Activated CD8-positive, alpha-beta memory T cell treated with anti-CD3 and anti-CD28 coated beads, Interleukin-2, amount 50 U/mL, for 1 hour (primary cell): ENCODE measurements around the gene IRF4.

Source experiments
- DNase-seq: peaks from one replicate; pipeline ENCODE4 v3.0.0-alpha.2; 2020; ENCODE audit errors: extremely low read depth

IRF4 gene

GRCh38 chr6:391559-392440 is at the start of gene IRF4:
IRF4 (plus strand) TSS chr6:391752; CDS start chr6:393153, 1,401 bp downstream.
- no peak for DNase-seq

- no peak for DNase-seq
These were observed 49.4 kb upstream of the IRF4 start for GRCh38 chr6:341914-342831.

- DNase-seq, result no peak
These were observed 48.7 kb upstream of the IRF4 start for GRCh38 chr6:342832-343179.

- DNase-seq, result no peak
These were observed 48.2 kb upstream of the IRF4 start for GRCh38 chr6:343226-343935.

GRCh38 chr6:343960-344815 is 47.4 kb upstream of the IRF4 start:
- DNase-seq, result no peak

- DNase-seq, result no peak
These were observed 46.7 kb upstream of the IRF4 start for GRCh38 chr6:344816-345340.

- no peak for DNase-seq
These were observed 45.7 kb upstream of the IRF4 start for GRCh38 chr6:345747-346385.

- no peak for DNase-seq
These were observed 45.0 kb upstream of the IRF4 start for GRCh38 chr6:346386-347030.

- no peak for DNase-seq
These were observed 44.3 kb upstream of the IRF4 start for GRCh38 chr6:347232-347631.

GRCh38 chr6:347951-348859 is 43.3 kb upstream of the IRF4 start:
- no peak for DNase-seq

- DNase-seq, result no peak
These were observed 42.6 kb upstream of the IRF4 start for GRCh38 chr6:348860-349396.

- no peak for DNase-seq
These were observed 42.0 kb upstream of the IRF4 start for GRCh38 chr6:349491-349921.

GRCh38 chr6:350371-350770 is 41.2 kb upstream of the IRF4 start:
- no peak for DNase-seq

- no peak for DNase-seq
These were observed 40.3 kb upstream of the IRF4 start for GRCh38 chr6:351011-351866.

GRCh38 chr6:351867-352289 is 39.7 kb upstream of the IRF4 start:
- no peak for DNase-seq

- no peak for DNase-seq
These were observed 39.1 kb upstream of the IRF4 start for GRCh38 chr6:352474-352873.

GRCh38 chr6:352896-353470 is 38.6 kb upstream of the IRF4 start:
- no peak for DNase-seq
